A673 (cell line): ENCODE results near the gene PTGES3. TPM values are rescaled to one million over a fixed set of nuclear protein-coding genes. Genes with fewer than 3 reads are reported as not detected.

Experiments used
- BruUV-seq: library from RNA; stranded (reverse); fragments of 400-500 nt; replicated peaks from 2 replicates; lab custom pipeline; 2021; lab: Mats Ljungman, UMichigan
- CTCF ChIA-PET: fragments of 300-600 bp; sonication (Branson Sonifier 250); formaldehyde crosslinking; loops from one replicate; lab custom pipeline; 2022; ENCODE audit warnings: antibody characterized with exemption; lab: Charles Lee
- POLR2A ChIA-PET: fragments of 300-600 bp; sonication (Branson Sonifier 250); formaldehyde crosslinking; loops from one replicate; lab custom pipeline; 2022; ENCODE audit warnings: antibody characterized with exemption; ENCODE audit not compliant: low non-redundant PET; lab: Charles Lee
- DNase-seq: peaks from one replicate; pipeline ENCODE4 v3.0.0-alpha.2; 2015; ENCODE audit warnings: low spot score
- H3K27ac ChIP-seq: fragments of 200-600 bp; sonication (generic); 2 replicates; pipeline ENCODE4 v1.5.1; 2016; ENCODE audit warnings: mixed run types, low read depth, mild to moderate bottlenecking, mixed read lengths, antibody characterized with exemption, low read length; ENCODE audit not compliant: poor library complexity, severe bottlenecking
- H3K27me3 ChIP-seq: fragments of 200-600 bp; sonication (generic); replicated peaks from 2 replicates; pipeline ENCODE4 v1.6.1; 2017; ENCODE audit warnings: mixed run types, low read depth, mild to moderate bottlenecking, mixed read lengths, antibody characterized with exemption, low read length; ENCODE audit not compliant: insufficient read depth, poor library complexity
- H3K36me3 ChIP-seq: fragments of 200-600 bp; sonication (generic); 2 replicates; pipeline ENCODE4 v1.6.1; 2016; ENCODE audit warnings: mixed run types, mild to moderate bottlenecking, mixed read lengths, antibody characterized with exemption, low read length; ENCODE audit not compliant: insufficient read depth, poor library complexity, severe bottlenecking
- H3K4me1 ChIP-seq: fragments of 200-600 bp; sonication (generic); 2 replicates; pipeline ENCODE4 v1.6.1; 2017; ENCODE audit warnings: mixed run types, mild to moderate bottlenecking, mixed read lengths, antibody characterized with exemption, low read length; ENCODE audit not compliant: insufficient read depth, poor library complexity, severe bottlenecking
- H3K4me3 ChIP-seq: fragments of 200-600 bp; sonication (generic); 2 replicates; pipeline ENCODE4 v1.5.1; 2016; ENCODE audit warnings: low read depth, mixed run types, mild to moderate bottlenecking, mixed read lengths, low read length; ENCODE audit not compliant: poor library complexity, severe bottlenecking
- H3K9me3 ChIP-seq: fragments of 200-600 bp; sonication (generic); 2 replicates; pipeline ENCODE4 v1.6.1; 2016; ENCODE audit warnings: mixed run types, low read depth, mild to moderate bottlenecking, mixed read lengths, antibody characterized with exemption, low read length; ENCODE audit not compliant: poor library complexity, severe bottlenecking
- EZH2 ChIP-seq: fragments of 200-600 bp; sonication (generic); IDR thresholded peaks from 2 replicates; pipeline ENCODE4 v1.6.1; 2017; ENCODE audit warnings: borderline replicate concordance, low read depth, mild to moderate bottlenecking, mixed read lengths, antibody characterized with exemption, low read length; ENCODE audit not compliant: poor library complexity, severe bottlenecking
- intact Hi-C: fragments of 100-400 bp; cut with micrococcal nuclease; formaldehyde crosslinking; loops from one replicate; pipeline ENCODE4 v1.10.0; 2022; ENCODE audit not compliant: unreplicated experiment
- total RNA-seq: library from RNA; stranded (reverse); gene quantifications from 2 replicates; pipeline ENCODE4 v1.2.3, GENCODE V29; 2021
- TF ChIP-seq, protein P1 (sequence below): fragments of 300-800, 200-600 bp; sonication (generic); conservative IDR thresholded peaks from 2 replicates; pipeline ENCODE4 v1.5.1; 2017; ENCODE audit warnings: low read depth, mild to moderate bottlenecking, antibody characterized with exemption, low read length, moderate library complexity, mixed read lengths

PTGES3 gene
- total RNA-seq, 1 experiment from 2014 or later, result 450 TPM

DNA sequence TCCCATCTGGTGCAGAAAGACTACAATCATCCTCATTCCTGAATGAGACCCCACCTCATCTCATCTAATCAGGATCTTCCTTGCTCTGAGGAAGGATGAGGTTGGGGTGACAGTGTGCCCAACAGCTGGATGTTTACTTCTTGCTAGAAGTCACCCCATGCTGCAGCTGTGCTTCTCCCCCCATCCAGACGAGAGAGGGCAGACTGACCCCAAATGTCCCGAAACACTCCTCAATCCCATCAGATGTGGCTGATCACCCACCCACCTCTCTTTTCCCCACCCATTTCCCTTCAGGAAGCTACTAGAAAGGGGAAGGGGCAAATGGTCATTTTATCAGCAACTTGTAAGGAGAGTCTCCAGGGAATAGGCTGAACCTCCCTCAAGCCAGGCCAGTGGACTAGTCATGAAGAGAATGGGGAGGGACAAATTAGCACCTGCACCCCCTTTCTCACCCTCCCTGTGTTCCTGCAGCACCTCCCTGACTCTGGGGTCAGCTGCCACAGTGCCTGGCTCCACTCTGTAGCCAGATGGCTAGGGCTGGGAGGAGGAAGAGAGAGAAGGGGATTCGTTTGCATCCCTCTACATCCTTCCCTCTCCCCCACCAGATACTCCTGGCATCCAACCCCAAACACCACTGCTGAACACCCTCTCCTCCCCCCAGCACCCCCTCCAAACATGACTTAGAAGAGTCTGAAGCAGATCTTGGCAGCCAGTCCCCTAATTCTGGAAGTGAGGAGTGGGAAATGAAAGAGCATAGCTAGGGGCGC lies 55.2 kb downstream of the PTGES3 start:
- TF ChIP-seq, protein P1, sequence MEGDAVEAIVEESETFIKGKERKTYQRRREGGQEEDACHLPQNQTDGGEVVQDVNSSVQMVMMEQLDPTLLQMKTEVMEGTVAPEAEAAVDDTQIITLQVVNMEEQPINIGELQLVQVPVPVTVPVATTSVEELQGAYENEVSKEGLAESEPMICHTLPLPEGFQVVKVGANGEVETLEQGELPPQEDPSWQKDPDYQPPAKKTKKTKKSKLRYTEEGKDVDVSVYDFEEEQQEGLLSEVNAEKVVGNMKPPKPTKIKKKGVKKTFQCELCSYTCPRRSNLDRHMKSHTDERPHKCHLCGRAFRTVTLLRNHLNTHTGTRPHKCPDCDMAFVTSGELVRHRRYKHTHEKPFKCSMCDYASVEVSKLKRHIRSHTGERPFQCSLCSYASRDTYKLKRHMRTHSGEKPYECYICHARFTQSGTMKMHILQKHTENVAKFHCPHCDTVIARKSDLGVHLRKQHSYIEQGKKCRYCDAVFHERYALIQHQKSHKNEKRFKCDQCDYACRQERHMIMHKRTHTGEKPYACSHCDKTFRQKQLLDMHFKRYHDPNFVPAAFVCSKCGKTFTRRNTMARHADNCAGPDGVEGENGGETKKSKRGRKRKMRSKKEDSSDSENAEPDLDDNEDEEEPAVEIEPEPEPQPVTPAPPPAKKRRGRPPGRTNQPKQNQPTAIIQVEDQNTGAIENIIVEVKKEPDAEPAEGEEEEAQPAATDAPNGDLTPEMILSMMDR, result no peak
- no peak for TF ChIP-seq EZH2
- H3K4me1 ChIP-seq, result peaks cover 56% of the 10 kb centered on the region
- peaks cover 8% of the 10 kb centered on the region for H3K36me3 ChIP-seq
- CTCF ChIA-PET, result no interaction called here
- no peaks in the 10 kb centered on the region for H3K9me3 ChIP-seq
- DNase-seq, result no peak
- BruUV-seq, result no TSS peak
- peak overlapping the region; percentile 77 for H3K4me3 ChIP-seq
- intact Hi-C loops, result loop anchor here (10.0 kb wide), 1 partner anchor 518 kb away; the partner anchor contains the start of genes RPL41 and ZC3H10
- no peaks in the 10 kb centered on the region for H3K27me3 ChIP-seq
- POLR2A ChIA-PET, result interaction anchor here (0.6 kb wide), 1 partner anchor 13 kb away, joined by 3 read pairs; the partner anchor contains the start of gene ATP5F1B
- H3K27ac ChIP-seq, result no peak overlapping the region

DNA sequence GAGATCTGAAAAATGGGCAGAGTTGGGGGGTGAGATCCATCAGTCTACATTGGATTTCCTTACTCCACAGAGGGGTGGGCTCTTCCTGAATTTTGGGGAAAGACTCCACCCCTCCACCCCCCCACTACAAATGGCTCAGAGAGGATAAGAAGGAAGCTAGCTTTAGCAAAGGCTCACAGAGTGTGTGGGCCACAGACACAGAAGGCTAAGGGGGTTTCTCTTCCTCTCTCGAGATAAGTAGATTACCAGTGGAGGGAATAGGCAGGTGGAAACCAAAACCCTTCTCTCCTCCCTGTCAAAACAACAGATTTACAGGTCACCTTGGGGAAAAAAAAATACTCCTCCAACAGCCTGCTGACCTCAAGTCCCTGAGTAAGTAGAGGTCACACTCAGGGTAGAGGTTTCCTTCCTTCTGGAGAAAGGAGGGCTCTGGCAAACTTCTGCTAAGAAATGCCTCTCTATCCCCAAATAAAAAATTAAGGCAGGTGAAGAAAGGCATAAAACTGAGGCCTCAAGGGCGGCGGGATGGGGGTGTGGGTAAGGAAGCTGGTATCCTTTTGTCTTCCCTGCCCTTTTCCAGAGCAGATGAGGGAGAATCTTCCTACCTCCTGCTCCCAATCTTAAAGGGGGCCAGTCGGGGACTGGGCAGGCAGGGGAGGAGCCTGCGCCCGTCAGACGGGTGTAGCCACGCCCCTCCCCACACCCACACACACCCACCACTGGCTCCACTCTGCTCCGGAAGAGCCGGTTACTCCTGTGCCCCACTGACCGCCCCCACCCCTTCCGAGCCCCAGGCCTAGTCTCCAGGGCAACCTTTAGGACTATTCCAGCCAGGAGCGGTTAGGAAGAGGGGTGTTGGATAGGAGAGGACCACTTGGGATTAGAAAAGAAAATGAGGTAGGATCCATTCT lies 56.0 kb downstream of the PTGES3 start:
- Histone ChIP-seq H3K36me3 (peaks cover under 1% of the 10 kb centered on the region), H3K27ac (peak overlapping the region; percentile 38), H3K4me1 (peaks cover 48% of the 10 kb centered on the region), H3K9me3 (no peaks in the 10 kb centered on the region), H3K27me3 (no peaks in the 10 kb centered on the region), H3K4me3 (peak overlapping the region; percentile 77)
- DNase-seq, result peak; percentile 65
- ChIA-PET POLR2A (no interaction called here), CTCF (no interaction called here)
- no TSS peak for BruUV-seq
- TF ChIP-seq, protein P1, result no peak
- no peak for TF ChIP-seq EZH2
- intact Hi-C loops, result loop anchor here (10.0 kb wide), 1 partner anchor 517 kb away; the partner anchor contains the start of genes RPL41 and ZC3H10

DNA sequence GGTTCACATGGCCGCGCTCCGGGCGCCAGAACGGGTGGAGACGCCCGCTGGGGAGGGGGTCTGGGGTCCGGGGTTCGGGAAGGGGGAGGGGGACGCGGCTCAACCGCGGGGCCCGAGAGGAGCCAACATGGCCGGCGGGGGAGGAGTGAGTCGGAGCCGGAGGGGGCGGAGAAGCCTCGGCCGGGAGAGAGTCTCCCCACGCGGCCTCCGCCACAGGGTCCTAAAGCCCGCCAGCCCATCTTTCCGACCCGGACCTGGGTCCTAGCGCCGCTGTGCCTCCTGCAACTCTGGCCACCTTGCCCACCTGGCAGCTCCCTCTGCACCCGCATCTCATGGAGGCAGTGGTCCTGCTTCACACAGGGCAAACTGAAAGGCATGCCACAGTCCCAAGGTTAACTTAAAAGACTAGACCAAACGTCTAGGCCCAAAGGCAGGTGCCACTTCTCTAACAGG lies 57.9 kb downstream of the PTGES3 start, which contains the start of gene BAZ2A:
Gene BAZ2A (minus strand): TSS at position 147 of the 453 bp plus-strand sequence. CDS start 12,796 bp downstream, outside the sequence.
- H3K4me3 ChIP-seq, result peak within 1 kb of the TSS; percentile 99
- POLR2A ChIA-PET, result interaction anchor here (0.6 kb wide), 1 partner anchor 931 kb away, joined by 8 read pairs; no protein-coding TSS in a partner anchor
- no TSS peak for BruUV-seq
- peaks cover 14% of the 10 kb centered on the region for H3K36me3 ChIP-seq
- H3K4me1 ChIP-seq, result peaks cover 39% of the 10 kb centered on the region
- peak within 1 kb of the TSS; percentile 94 for H3K27ac ChIP-seq
- intact Hi-C loops, result loop anchor here (10.0 kb wide), 1 partner anchor 515 kb away; the partner anchor contains the start of genes RPL41 and ZC3H10
- peak; percentile 94 for DNase-seq
- TF ChIP-seq, protein P1, result no peak
- H3K27me3 ChIP-seq, result no peaks in the 10 kb centered on the region
- H3K9me3 ChIP-seq, result no peaks in the 10 kb centered on the region
- CTCF ChIA-PET, result no interaction called here
